Mononuclear cell (primary cell): Measurements from ENCODE around the gene F7. TPM values are rescaled to one million over a fixed set of nuclear protein-coding genes. Genes with fewer than 3 reads are reported as not detected.

Experiments
- H3K27me3 ChIP-seq: 2 replicates; pipeline ENCODE4 v1.6.0; 2011; ENCODE audit warnings: low read length, control low read depth; ENCODE audit not compliant: insufficient read depth
- H3K4me1 ChIP-seq: 2 replicates; pipeline ENCODE4 v1.5.1; 2011; ENCODE audit warnings: mild to moderate bottlenecking, low read length, control low read depth; ENCODE audit not compliant: insufficient read depth
- H3K4me3 ChIP-seq: 2 replicates; pipeline ENCODE4 v1.5.1; 2011; ENCODE audit warnings: mild to moderate bottlenecking, low read length, moderate library complexity
- H3K9me3 ChIP-seq: 2 replicates; pipeline ENCODE4 v1.5.1; 2011; ENCODE audit warnings: low read depth, mild to moderate bottlenecking, control low read depth, low read length
- total RNA-seq: library from RNA; depleted of rRNA; stranded (reverse); fragments of >200 nt; gene quantifications from one replicate; pipeline ENCODE4 v1.2.3, GENCODE V29; 2012

Gene F7
- total RNA-seq, 1 donor, result 0.52 TPM

GRCh38 chr13:113150550-113151365 lies 45.2 kb downstream of the F7 start:
- H3K4me1 ChIP-seq, result peaks cover 23% of the 10 kb centered on the region
- H3K27me3 ChIP-seq, result peaks cover 13% of the 10 kb centered on the region
- H3K9me3 ChIP-seq, result no peaks in the 10 kb centered on the region
- H3K4me3 ChIP-seq, result no peak overlapping the region

DNA sequence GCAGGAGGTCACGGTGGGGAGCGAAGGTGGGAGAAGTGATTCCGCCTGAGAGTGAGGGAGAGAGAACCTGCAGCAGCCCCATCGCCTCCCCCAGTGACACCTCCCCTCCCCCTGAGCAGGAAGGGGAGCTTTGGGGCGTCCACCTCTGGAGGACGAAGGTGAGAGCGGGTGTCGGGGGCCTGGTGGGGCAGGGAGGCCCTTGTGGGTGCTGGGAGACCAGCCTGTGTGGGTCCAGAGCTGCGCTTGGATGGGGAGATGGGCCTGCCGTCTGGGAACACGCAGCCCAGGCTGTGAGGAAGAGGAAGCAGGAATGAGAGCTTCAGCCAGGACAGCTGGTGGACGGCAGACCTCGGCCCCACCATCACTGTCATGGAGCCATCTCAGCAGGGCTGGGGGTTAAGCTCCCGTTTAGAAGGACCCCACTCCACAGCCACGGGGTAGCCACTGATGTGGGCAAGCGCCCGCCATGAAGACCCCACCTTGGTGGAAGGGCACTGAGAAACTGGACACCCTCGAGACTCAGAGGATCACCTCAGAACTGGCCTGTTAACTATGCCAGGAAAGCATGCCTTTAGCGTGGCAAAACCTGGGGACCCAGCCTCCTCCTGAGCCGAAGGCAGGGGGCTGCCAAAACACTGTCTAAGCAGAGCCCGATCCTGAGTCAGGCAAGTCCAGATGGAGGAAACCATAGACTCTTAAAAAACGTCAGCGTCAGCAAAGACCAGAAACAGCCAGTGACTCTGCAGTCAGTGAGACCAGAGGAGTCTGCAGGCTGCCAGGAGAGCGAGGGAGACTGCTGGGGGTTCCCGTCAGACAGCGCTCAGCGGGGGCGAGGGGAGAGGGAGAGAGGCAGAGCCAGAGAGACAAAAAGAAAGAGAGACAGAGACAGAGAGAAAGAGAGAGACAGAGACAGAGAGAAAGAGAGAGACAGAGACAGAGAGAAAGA lies 46.4 kb downstream of the F7 start:
- H3K27me3 ChIP-seq, result peaks cover 13% of the 10 kb centered on the region
- H3K4me1 ChIP-seq, result peaks cover 23% of the 10 kb centered on the region
- H3K9me3 ChIP-seq, result no peaks in the 10 kb centered on the region
- H3K4me3 ChIP-seq, result no peak overlapping the region

DNA sequence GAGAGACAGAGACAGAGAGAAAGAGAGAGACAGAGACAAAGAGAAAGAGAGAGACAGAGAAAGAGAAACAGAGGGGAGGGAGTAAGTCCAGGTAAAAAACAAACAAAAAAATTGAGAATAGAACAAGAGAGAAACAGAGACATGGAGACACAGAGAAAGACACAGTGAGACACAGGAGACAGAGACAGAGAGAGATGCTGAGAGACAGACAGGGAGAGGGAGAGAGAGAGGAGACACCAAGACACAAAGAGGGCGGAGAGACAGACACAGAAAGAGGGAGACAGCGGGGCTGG lies 47.0 kb downstream of the F7 start:
- Histone ChIP-seq H3K4me3 (no peak overlapping the region), H3K4me1 (peaks cover 23% of the 10 kb centered on the region), H3K27me3 (peaks cover 13% of the 10 kb centered on the region), H3K9me3 (no peaks in the 10 kb centered on the region)

GRCh38 chr13:113152984-113153809 lies 47.6 kb downstream of the F7 start:
- H3K4me3 ChIP-seq, result peak overlapping the region; percentile 38
- no peaks in the 10 kb centered on the region for H3K9me3 ChIP-seq
- H3K27me3 ChIP-seq, result peaks cover 13% of the 10 kb centered on the region
- peaks cover 23% of the 10 kb centered on the region for H3K4me1 ChIP-seq

DNA sequence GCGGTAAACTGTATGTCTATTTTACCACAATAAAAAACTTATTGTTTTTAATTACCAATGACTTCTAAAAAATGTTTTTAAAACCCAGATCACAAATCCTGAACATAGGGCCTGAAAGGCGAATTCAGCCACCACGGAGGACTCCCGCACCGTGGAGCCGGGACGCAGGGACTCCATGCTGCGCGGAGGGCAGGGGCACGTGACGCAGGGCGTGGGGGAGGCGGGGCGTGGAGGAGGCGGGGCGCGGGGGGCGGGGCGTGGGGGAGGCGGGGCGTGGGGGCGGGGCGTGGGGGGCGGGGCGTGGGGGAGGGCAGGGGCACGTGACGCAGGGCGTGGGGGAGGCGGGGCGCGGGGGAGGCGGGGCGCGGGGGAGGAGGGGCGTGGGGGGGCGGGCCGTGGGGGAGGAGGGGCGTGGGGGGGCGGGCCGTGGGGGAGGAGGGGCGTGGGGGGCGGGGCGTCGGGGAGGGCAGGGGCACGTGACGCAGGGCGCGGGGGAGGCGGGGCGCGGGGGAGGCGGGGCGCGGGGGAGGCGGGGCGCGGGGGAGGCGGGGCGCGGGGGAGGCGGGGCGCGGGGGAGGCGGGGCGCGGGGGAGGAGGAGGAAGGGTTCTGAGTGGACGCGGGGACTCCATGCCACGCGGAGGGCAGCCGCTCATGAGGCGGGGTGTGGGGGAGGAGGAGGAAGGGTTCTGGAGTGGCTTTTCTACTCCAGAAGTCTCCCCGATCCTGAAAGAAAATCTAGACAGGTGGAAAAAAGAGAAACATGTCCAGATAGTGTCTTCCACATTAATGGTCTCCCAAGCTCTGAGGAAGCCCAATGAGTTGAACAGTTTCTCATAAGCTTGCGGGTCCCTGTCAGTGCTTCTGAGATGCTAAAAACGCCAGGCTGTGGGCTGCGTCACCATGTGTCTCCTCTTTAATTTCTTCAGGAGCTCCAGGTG lies 48.5 kb downstream of the F7 start:
- peak overlapping the region; percentile 38 for H3K4me3 ChIP-seq
- H3K27me3 ChIP-seq, result peaks cover 13% of the 10 kb centered on the region
- no peaks in the 10 kb centered on the region for H3K9me3 ChIP-seq
- H3K4me1 ChIP-seq, result peaks cover 23% of the 10 kb centered on the region

GRCh38 chr13:113155201-113155600 lies 49.6 kb downstream of the F7 start:
- H3K4me3 ChIP-seq, result no peak overlapping the region
- peaks cover 13% of the 10 kb centered on the region for H3K27me3 ChIP-seq
- no peaks in the 10 kb centered on the region for H3K9me3 ChIP-seq
- peaks cover 23% of the 10 kb centered on the region for H3K4me1 ChIP-seq

DNA sequence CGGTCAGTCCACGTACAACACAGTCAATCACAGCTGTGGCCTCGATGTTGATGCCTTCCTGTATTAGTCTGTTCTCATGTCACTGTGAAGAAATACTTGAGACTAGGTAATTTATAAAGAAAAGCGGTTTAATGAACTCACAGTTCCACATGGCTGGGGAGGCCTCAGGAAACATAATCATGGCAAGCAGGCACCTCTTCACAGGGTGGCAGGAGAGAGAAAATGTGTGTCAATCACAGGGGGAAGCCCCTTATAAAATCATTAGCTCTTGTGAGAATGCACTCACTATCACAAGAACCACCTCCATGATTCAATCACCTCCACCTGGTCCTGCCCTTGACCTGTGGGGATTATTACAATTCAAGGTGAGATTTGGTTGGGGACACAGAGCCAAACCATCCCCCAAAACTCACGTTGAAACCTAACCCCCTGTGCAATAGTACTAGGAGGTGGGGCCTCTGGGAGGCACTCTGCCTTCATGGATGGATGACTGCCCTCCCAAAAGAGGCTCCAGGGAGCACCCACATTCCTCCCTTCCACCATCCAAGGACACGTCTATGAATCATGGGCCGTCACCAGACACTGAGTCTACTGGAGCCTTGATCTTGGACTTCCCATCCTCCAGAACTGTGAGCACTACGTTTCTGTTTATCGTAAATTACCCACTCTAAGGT lies 50.5 kb downstream of the F7 start:
- Histone ChIP-seq H3K4me3 (no peak overlapping the region), H3K4me1 (peaks cover 23% of the 10 kb centered on the region), H3K27me3 (peaks cover 13% of the 10 kb centered on the region), H3K9me3 (no peaks in the 10 kb centered on the region)

- no peak overlapping the region for H3K4me3 ChIP-seq
- peaks cover 6% of the 10 kb centered on the region for H3K27me3 ChIP-seq
- H3K4me1 ChIP-seq, result peaks cover 22% of the 10 kb centered on the region
- no peaks in the 10 kb centered on the region for H3K9me3 ChIP-seq
Observed at GRCh38 chr13:113157206-113157928, 51.8 kb downstream of the F7 start.

GRCh38 chr13:113157929-113158747 lies 52.5 kb downstream of the F7 start, which contains the start of gene PROZ:
PROZ (plus strand) TSS chr13:113158648; CDS start chr13:113158661, 13 bp downstream.
- no peaks in the 10 kb centered on the region for H3K27me3 ChIP-seq
- no peak within 1 kb of the TSS for H3K4me3 ChIP-seq
- H3K9me3 ChIP-seq, result no peaks in the 10 kb centered on the region
- H3K4me1 ChIP-seq, result peaks cover 15% of the 10 kb centered on the region

DNA sequence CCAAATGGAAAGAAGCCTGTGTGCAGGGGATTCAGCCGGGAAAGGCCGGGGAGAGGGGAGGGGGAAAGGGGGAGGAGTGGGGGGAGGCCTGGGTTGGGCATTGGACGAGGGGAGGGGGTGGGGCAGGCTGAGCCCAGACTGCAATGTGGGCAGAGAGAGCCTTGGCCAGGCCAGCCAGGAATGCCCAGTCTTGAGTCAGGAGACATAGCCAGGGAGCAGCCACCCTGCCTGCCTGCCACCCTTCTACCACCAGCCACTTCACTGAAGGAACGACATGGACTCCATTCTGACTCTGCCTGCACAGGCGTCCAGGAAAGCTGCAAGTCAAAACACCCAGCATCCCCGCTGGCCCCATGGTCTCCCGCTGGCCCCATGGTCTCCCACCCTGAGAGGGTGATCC lies 53.4 kb downstream of the F7 start:
- Histone ChIP-seq H3K9me3 (no peaks in the 10 kb centered on the region), H3K27me3 (no peaks in the 10 kb centered on the region), H3K4me3 (no peak overlapping the region), H3K4me1 (peaks cover 9% of the 10 kb centered on the region)

DNA sequence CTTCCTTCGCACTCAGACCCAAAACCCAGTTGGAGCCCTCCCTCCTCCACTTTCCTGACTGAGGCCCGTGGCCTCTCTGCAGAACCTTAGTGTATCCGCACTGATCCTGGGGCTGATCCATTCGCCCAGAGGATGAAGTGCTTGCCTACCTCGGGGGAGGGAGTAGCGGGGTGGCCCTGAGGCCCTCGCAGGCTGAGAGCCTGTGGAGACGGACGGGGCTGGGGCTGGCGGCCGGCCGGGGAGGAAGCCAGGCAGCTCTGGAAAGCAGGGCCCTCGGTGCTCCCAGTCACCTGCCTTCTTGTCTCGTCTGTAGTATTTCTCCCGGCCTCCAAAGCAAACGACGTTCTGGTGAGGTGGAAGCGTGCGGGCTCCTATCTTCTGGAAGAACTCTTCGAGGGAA lies 54.1 kb downstream of the F7 start:
- Histone ChIP-seq H3K4me1 (peaks cover 5% of the 10 kb centered on the region), H3K27me3 (no peaks in the 10 kb centered on the region)

GRCh38 chr13:113160983-113161382 lies 55.4 kb downstream of the F7 start:
- Histone ChIP-seq H3K9me3 (no peaks in the 10 kb centered on the region), H3K4me3 (no peak overlapping the region), H3K27me3 (no peaks in the 10 kb centered on the region), H3K4me1 (peaks cover 5% of the 10 kb centered on the region)

More for the DNA sequence above, 54.1 kb downstream of the F7 start:
- Histone ChIP-seq H3K9me3 (no peaks in the 10 kb centered on the region), H3K4me3 (no peak overlapping the region)
